HG03095 (cell line): Measurements from ENCODE around the gene DPH7.
"Not testable (repeated sequence)": the region's sequence is repeated elsewhere in the genome, so short reads cannot be mapped to it uniquely, and the experiment has no call there.

Experiments
- ATAC-seq: cut with Tn5 transposase; IDR thresholded peaks from one replicate; pipeline ENCODE4 v1.9.1; 2021; ENCODE audit warnings: moderate library complexity; ENCODE audit not compliant: unreplicated experiment

Gene DPH7

DNA sequence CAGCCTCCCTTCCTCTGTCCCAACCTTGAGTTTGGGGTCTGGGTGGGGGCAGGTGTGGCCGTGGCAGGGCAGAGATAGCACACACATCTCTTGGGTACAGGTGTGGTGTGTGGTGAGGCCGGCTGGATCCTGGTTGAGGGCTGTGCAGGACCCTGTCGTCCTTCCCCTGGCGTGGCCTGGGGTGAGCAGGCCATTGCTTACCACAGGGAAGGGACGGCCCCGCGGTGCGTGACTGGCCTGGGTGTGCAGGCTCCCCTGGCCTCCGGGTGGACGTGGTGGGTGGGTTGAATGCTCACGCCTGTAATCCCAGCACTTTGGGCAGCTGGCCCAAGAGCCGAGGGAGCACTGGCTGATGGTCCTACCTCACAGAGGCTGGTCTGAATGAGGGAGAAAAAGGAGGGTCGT, 28.0 kb upstream of the DPH7 start:
- no peak for ATAC-seq

DNA sequence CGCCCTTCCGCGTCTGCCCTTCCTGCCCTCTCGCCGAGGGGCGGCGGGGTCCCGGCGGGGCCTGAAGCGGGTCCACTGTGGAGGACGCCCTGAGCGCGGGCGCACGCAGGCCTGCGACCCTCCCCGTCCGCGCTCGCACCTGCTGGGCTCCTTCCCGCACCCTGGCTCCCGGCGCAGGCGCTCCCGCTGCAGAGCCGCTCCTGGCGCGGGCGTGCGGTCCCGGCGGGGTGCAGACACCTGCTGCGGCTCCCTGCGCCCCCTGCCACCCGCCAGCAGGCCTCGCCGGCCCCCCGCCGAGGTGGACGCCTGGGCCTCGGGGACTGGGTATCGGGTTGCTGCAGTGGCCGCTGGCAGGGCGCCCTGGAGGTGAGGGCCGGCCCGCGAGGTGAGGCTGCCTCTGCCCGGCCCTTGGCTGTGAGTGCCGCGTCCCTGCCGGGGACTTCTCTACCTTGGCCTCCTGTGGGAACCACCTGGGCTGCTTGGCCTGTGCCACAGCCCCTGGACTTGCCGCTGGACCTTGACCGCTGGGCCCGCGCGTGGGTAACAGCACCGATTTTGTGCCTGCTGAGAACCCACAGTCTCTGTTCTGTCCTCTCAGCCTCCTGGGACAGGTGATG, 27.4 kb upstream of the DPH7 start:
- peak; percentile 4 for ATAC-seq

DNA sequence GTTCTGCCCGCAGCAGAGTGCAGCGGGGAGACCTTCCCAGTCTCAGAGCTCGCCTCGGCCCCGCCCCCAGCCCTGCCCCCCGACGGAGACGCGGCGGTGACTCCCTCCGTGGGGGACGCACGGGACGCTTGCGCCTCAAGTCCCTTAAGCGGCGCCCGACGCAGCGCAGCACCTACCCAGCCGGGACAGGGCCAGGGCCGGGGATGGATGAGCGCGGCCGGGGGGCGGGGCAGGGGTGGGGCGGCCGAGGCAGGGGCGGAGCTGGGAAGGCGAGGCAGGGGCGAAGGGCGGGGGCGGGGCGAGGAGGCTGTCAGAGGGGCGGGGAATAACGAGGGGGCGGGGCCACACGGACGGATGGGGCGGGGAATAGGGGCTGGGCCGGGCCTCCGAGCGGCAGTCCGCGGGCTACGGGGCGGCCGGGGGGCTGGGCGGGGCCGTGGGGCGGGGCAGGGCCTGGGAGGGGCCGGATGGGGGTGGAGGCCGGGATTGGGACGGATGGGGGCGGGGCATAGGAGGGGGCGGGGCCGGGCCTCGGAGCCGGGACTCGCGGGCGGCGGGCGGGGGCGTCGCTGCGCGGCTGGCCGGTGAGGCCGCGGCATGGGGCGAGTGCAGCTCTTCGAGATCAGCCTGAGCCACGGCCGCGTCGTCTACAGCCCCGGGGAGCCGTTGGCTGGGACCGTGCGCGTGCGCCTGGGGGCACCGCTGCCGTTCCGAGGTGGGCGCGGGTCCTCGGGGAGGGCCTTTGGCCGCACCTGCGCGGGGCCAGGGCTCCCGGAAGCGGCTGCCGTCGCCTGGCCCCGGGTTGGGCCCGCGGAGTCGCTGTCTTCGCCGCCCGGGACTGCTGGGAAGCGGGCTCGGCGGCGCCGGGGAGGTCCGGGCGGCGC, 26.6 kb upstream of the DPH7 start, which contains the start of gene ARRDC1:
TSS of gene ARRDC1 (plus strand) at position 566 of the 884 bp plus-strand sequence. CDS start at position 598, 32 bp downstream.
- ATAC-seq: peak; percentile 66

DNA sequence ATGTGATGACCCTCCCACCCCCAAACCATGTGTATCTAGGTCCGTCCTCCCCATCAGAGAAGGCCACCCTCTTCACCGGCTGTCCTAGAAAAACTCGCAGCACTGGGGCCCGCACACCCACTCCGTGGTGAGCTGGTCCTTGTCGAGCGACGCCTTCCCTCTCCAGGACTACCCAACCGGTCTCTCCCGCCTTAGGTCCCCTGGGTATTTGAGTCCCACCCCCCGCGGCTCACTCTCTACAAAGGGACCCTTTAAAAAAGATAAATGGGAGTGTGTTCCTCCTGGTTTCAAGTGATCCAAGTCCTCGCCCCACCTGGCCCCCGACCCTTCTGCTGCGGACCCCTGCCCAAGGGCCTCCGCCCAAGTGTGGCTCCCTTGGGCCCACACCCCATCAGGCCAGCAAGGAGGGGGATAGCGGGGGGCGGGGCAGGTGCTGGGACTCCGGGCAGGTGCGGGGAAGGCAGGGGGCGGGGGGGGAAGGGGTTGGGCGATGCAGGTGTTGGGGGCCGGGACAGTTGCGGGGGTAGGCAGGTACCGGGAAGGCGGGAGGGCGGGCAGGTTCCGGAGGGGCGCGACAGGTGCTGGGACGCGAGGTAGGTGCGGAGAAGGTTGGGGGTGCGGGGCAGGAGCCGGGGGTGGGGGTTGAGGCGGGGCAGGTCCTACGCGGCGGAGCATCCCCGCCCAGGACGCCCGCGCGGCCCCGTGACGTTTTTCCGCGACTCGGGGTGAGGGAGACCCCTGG, 25.8 kb upstream of the DPH7 start:
- ATAC-seq: no peak

DNA sequence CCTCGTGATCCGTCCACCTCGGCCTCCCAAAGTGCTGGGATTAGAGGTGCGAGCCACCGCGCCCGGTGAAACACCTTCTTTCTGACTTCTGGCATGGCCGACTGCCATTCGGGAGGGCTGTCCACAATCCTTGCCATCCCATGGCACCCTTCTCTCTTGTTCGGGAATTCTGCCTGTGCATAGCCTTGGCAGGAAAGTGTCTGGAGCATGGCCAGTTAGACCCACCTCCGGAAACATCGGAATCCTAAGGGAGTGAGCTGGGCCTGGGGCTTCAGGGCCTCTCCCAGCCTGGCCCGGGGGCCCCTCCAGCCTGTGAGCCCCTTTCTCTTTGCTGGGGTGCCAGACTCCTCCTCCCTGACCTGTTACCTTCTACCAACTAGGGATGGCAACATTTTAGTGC, 25.2 kb upstream of the DPH7 start:
- ATAC-seq: no peak

DNA sequence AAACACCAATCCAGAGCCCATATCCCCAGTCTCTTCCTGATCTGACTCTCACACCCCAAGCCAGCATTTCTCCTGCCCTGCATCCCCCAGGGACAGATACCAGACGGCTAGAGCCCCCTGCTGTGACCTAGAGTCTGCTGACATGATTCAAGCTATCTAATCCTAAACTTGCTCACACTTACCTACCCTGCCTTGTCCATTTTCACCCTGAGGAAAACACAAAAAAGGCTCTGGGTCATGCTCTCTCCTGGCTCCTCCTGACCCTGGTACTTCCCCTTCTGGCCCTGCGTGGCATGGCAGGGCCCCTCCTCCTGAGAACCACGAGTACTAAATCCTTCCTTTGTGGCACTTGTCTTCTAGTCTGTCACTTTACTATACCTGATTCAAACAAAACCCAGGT, 23.9 kb upstream of the DPH7 start:
- no peak for ATAC-seq

DNA sequence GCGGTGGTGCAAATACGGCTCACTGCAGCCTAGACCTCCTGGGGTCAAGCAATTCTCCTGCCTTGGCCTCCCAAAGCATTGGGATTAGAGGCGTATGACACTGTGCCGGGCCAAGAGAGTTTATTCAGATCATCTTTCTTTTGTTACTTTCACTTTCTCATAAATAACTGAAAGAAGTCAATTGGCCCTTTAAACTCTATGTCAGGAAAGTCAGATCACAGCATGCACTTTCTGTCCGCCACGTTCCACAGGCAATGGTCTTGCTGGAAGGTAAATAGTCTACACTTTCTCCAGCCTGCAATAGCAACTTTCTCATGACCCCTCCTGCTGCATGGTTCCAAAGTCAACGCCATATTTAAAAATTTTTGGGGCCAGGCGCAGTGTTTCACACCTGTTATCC, 20.2 kb upstream of the DPH7 start:
- no peak for ATAC-seq

DNA sequence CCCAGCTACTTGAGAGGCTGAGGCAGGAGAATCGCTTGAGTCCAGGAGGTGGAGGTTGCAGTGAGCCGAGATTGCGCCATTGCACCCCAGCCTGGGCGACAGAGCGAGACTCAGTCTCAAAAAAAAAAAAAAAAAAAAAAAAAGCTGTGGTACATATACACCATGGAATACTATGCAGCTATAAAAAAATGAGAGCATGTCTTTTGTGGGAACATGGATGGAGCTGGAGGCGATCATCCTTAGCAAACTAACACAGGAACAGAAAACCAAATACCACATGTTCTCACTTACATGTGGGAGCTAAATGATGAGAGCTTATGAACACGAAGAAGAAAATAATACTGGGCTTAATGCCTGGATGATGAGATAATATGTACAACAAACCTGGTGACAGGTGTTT, 17.9 kb upstream of the DPH7 start:
- ATAC-seq: not testable (repeated sequence)

DNA sequence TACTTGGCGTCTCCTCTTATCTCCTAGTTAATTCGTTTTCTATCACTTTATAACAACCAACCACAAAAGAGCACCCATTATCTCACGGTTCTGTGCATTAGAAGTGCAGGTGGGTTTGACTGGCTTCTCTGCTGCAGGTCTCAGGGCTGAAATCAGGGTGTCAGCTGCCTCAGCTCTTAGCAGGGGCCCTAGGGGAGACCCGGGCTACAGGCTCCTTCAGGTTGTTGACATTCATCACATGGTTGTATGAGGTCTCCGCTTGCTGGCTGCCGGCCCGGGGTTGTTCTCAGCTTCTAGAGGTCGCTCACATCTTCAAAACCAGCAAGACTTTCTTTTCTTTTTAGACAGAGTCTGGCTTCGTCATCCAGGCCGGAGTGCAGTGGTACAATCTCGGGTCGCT, 14.5 kb upstream of the DPH7 start:
- no peak for ATAC-seq

DNA sequence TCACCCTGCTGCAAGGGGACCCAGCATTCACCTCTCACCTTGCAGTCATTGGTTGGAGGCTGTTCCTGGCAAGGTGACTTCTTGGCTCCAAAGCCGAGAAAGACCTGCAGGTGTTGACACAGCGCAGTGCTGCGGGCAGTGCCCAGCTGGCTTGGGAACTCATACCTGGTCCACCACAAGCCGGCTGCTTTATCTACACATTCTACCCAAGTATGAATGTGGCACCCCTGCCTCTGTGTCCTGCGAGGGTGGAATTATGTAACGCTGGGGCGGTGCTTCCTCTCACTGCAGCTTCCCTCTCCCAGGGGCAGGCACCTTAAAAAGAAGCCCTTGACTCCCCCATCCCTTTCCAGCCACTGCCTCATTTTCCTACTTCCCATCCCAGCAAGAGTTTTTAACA, 14.0 kb upstream of the DPH7 start:
- ATAC-seq: no peak

DNA sequence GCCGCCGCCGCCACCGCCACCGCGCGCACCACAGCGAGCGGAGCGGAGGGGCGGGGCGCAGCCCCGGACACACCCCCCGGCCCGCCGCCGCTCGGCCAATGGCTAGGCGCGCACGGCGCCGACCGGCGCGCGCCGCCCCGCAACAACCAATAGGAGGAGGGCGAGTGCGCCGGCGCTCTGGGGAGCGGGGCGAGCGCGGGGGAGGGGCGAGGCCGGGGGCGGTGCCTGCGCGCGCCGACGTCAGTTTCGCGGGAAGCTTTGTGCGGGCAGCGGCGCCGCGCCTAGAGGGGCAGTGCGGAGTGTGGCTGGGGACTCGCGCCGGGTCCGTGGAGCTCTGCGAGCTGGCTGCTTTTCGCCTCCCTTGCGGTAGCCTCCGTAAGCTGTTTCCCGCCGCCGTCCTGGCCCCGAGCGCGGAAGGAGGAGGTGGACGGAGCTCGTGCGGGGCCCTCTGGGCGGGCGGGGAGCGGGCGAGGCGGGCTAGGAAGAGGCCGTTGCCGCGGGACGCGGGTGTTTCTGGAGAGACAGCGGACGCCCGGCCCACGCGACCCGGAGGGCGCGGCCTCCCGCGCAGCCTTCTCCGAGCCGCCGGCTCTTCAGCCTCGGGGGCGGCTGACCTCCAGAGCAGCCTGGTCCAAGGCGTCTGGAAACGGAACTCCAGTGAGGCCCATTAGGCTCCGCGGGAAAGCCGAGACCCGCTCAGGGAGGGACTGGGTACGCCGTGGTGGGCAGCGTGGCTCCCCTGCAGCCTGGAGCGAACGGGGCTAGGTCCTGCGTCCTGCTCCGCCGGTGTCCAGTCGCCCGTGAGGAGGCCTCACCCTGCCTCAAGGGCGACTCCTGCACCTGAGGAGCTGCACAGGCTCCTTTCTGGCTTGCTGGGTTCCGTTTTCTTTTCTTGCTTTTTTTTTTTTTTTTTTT, 12.0 kb upstream of the DPH7 start, which contains the start of gene ZMYND19:
TSS of gene ZMYND19 (minus strand) at position 44 of the 915 bp plus-strand sequence. CDS start 249 bp downstream, outside the sequence.
- peak; percentile 78 for ATAC-seq

DNA sequence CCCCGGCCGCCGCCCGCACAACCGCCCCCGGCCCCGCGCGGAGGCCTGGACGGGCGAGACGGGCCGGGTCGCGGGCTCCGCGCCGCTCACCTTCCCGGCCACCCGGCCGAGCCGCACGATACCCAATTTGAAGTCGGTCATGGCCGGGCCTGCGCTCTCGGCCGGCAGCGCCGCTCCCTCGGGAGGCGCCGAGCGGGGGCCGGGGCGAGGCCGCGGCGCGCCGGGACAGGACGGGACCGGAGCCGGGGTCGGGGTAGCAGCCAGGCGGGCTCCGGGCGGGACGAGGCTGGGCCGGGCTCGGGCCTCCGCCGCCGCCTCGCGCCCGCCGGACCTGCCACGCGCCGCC, 11.4 kb upstream of the DPH7 start:
- ATAC-seq: peak; percentile 19

DNA sequence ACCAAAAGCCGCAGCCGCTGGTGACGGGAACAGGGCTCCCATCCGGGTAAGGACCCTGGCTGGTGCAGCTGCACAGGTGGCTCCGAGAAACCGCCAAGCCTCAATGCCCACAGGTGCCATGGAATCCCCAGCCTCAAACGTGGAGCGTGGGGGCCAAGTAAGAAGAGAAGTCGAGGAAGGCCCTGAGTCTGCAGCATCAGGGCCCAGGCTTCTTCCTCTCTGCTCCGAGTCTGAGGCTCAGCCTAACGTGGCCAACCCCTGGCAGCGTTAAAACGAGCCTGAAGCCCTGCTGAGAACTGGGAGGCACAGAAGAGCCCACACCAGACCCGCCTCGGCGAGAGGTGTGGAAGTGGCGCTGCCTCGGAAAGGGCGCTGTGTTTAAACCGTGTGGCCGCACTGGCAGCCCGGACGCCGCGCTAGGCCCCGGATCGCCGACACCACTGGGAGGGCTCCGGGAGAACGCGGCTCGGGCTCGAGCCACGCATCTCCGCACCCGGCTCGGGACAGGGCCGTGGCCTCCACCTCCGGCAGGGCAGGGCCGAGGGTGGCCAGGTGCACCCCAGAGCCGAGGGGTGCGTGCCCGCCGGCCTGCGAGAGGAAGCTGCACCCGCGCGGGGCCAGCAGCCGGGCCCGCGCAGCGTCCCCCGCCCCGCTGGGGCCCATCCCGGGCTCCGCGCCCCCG, 10.9 kb upstream of the DPH7 start:
- ATAC-seq: no peak

DNA sequence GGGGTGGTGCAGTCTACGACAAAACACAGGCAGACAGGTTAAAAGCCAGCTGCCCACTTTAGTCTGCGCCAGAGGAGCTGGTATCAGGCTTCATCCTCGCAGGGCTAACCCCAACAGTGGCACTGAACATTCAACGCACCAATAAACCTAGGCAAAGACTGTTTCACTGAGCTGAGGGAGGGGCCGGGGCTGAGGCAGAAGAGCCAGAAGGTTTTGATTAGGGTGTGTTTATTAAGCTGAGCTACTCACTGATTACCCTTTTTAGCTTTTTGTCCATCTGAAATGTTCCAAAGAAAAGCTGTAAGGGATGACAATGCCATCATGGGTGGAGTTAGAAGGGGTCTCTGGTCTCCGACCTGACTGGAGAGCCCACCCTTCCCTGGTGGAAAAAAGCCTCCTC, 10.2 kb upstream of the DPH7 start:
- no peak for ATAC-seq

DNA sequence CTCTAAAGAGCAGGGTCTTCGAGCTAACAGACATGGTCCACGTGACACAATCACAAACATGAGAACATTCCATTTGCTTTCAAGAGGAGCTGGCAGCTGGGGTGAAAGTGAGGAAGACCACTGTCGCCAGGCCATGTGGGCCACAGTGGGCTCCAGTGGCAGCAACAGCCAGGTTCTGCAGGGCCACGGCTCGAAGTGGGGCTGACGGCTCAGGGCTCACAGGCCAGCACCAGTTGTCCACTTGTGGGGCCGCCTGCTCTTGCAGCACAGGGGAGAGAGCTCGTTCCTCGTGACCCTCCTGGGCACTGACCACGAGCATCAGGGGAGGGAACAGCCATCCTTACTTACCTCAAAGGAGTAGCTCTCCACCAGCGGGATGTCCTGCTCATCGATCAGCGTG, 9.6 kb upstream of the DPH7 start:
- no peak for ATAC-seq

DNA sequence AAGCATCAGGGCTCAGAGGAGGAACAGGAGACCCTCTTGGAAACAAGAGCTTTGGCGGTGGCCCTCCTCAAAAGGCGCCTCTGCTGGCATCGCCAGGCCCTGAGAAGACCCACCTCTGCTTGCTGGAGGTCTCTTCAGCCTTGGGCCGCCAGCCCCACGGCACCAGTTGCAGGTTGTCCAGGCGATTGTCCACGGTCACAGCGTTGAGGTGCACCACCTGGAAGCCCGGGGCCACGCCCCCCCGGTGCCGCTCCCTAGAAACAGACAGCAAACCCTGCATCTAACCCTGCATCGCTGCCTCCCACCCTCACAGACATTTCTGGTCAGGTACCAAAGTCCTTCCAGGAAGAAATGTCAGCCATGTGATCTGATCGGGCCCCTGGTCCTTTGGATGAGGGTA, 8.1 kb upstream of the DPH7 start:
- ATAC-seq: no peak

DNA sequence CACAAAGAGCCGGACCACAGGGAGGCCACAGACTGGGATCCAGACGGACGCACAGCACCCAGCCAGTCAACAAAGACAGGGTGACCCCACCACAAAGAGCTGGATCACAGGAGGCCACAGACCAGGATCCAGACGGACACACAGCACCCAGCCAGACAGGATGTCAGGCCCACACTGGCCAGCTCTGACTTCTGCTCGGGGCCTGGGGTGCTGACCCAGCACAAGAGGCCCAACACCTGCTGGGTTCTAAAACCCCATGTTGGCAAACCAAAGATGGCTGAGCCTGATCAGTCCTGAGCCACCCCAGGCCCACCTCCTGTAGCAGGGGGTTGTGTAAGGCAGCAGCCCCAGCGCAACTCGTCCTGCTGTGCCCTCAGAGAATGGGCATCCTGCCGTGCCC, 5.2 kb upstream of the DPH7 start:
- no peak for ATAC-seq

DNA sequence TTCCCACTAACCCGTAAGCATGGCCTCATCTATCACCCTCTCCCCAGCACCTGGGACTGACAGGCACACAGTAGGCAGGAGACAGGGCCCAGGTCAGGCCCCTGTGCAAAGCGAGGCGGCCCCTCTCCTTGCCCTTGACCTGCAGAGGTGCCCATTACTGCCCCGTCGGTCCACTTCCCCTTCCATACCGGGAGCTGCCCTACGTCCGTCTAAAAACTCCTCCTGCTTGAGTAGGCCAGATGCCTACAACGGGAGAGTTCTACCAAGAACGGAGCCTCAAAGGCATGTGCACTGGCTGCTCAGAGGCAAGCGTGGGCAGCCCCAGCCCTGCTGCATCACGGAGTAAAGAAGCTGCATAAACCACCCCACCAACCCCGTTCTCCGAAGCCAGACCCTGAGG, 4.6 kb upstream of the DPH7 start:
- ATAC-seq: no peak

DNA sequence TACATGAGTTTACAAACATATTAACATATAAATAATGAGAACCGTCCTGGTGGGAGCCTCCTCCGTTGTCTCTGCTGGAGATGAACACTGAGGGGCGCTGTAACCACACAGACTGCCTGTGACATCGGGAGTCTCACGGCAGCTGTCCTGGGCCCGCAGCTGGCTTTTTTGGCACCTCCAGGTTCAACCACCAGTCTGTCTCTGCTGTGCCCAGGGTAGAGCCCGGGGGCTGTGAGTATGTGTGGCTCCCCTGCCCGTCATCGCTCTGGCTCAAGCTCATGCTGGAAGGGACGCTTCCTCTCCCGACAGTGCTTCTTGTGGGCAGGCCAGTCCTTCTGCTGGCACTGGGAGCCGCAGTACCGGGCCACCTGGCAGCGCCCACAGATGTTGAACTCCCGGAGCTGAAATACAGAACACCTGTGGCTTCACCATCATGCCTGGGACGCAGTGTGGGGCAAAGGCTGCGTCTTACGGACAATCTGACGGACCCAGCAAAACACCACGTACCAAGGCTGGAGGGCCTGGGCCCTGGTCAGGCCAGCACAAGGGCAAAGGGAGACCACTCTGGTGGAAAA, 3.6 kb upstream of the DPH7 start:
- no peak for ATAC-seq
